GM23338 (cell line): ENCODE measurements around the gene CRISP1. TPM values are rescaled to one million over a fixed set of nuclear protein-coding genes. Genes with fewer than 3 reads are reported as not detected.
"Not testable (repeated sequence)": the region's sequence is repeated elsewhere in the genome, so short reads cannot be mapped to it uniquely, and the experiment has no call there.

Experiments
- ATAC-seq: fragments of 200-7000 bp; cut with Tn5 transposase; 3 replicates; pipeline ENCODE4 v1.9.1; 2020
- DNase-seq: peaks from one replicate; pipeline ENCODE4 v3.0.0-alpha.2; 2015; ENCODE audit warnings: low spot score
- H2AFZ ChIP-seq: fragments of 200-600 bp; sonication (generic); 2 replicates; pipeline ENCODE4 v1.8.0; 2016; ENCODE audit warnings: antibody characterized with exemption, mild to moderate bottlenecking, moderate library complexity
- H3F3A ChIP-seq: fragments of 200-600 bp; sonication (generic); replicated peaks from 2 replicates; pipeline ENCODE4 v1.8.0; 2017; ENCODE audit warnings: antibody characterized with exemption, mixed run types, low read depth
- H3K27ac ChIP-seq: fragments of 200-600 bp; sonication (generic); 2 replicates; pipeline ENCODE4 v1.6.1; 2016; ENCODE audit warnings: low read depth
- H3K27me3 ChIP-seq: fragments of 200-600 bp; sonication (generic); 2 replicates; pipeline ENCODE4 v1.8.0; 2016; ENCODE audit warnings: mild to moderate bottlenecking, mixed run types, moderate library complexity; ENCODE audit not compliant: insufficient read depth
- H3K36me3 ChIP-seq: fragments of 200-600 bp; sonication (generic); 2 replicates; pipeline ENCODE4 v1.8.0; 2016; ENCODE audit warnings: mild to moderate bottlenecking; ENCODE audit not compliant: insufficient read depth
- H3K4me1 ChIP-seq: fragments of 200-600 bp; sonication (generic); 2 replicates; pipeline ENCODE4 v1.8.0; 2016; ENCODE audit warnings: mild to moderate bottlenecking, moderate library complexity; ENCODE audit not compliant: insufficient read depth
- H3K4me2 ChIP-seq: fragments of 200-600 bp; sonication (generic); 2 replicates; pipeline ENCODE4 v1.7.1; 2017; ENCODE audit warnings: mixed run types
- H3K4me3 ChIP-seq: fragments of 200-600 bp; sonication (generic); 2 replicates; pipeline ENCODE4 v1.6.1; 2016; ENCODE audit warnings: mixed run types
- H3K79me2 ChIP-seq: fragments of 200-600 bp; sonication (generic); replicated peaks from 2 replicates; pipeline ENCODE4 v1.8.0; 2017; ENCODE audit warnings: mild to moderate bottlenecking; ENCODE audit not compliant: insufficient read depth
- H3K9me2 ChIP-seq: fragments of 200-600 bp; sonication (generic); 2 replicates; pipeline ENCODE4 v1.8.0; 2017; ENCODE audit not compliant: insufficient read depth
- H4K20me1 ChIP-seq: fragments of 200-600 bp; sonication (generic); replicated peaks from 2 replicates; pipeline ENCODE4 v1.8.0; 2017; ENCODE audit warnings: mild to moderate bottlenecking; ENCODE audit not compliant: insufficient read depth
- H3K27ac Mint-ChIP-seq: 2 replicates; pipeline ENCODE4 v1.8.0; 2020; ENCODE audit warnings: inconsistent platforms, mild to moderate bottlenecking, moderate library complexity, mixed read lengths
- H3K27me3 Mint-ChIP-seq: 3 replicates; pipeline ENCODE4 v1.8.0; 2022; ENCODE audit warnings: low read depth, mild to moderate bottlenecking, moderate library complexity, mixed read lengths, inconsistent platforms; ENCODE audit not compliant: insufficient read depth, poor library complexity
- H3K36me3 Mint-ChIP-seq: 3 replicates; pipeline ENCODE4 v1.8.0; 2021; ENCODE audit warnings: low read depth, mild to moderate bottlenecking, inconsistent platforms, moderate library complexity, mixed read lengths
- H3K4me1 Mint-ChIP-seq: 3 replicates; pipeline ENCODE4 v1.8.0; 2020; ENCODE audit warnings: mild to moderate bottlenecking, inconsistent platforms, mixed read lengths
- H3K4me3 Mint-ChIP-seq: 3 replicates; pipeline ENCODE4 v1.8.0; 2021; ENCODE audit warnings: moderate library complexity, mild to moderate bottlenecking, inconsistent platforms, mixed read lengths
- H3K9me3 Mint-ChIP-seq: 3 replicates; pipeline ENCODE4 v1.8.0; 2020; ENCODE audit warnings: moderate library complexity, mild to moderate bottlenecking, inconsistent platforms, mixed read lengths
- CREB1 ChIP-seq: fragments of 250-450 bp; sonication (Bioruptor Pico); IDR thresholded peaks from 2 replicates; pipeline ENCODE4 v1.5.0; 2020; ENCODE audit warnings: low read depth, mild to moderate bottlenecking, moderate library complexity
- EZH2phosphoT487 ChIP-seq: fragments of 200-600 bp; sonication (generic); IDR thresholded peaks from one replicate; pipeline ENCODE4 v1.8.1; 2018; ENCODE audit warnings: antibody characterized with exemption; ENCODE audit not compliant: unreplicated experiment
- JUNB ChIP-seq: IDR thresholded peaks from one replicate; pipeline ENCODE4 v1.6.1; 2016; ENCODE audit warnings: antibody characterized with exemption; ENCODE audit not compliant: unreplicated experiment
- STAT1 ChIP-seq: IDR thresholded peaks from one replicate; pipeline ENCODE4 v1.6.1; 2016; ENCODE audit warnings: antibody characterized with exemption; ENCODE audit not compliant: unreplicated experiment
- ZNF114 ChIP-seq: fragments of 250-450 bp; sonication (Bioruptor Pico); IDR thresholded peaks from 2 replicates; pipeline ENCODE4 v1.5.0; 2020; ENCODE audit warnings: mild to moderate bottlenecking, moderate library complexity
- ZNF331 ChIP-seq: fragments of 250-450 bp; sonication (Bioruptor Pico); IDR thresholded peaks from 2 replicates; pipeline ENCODE4 v1.5.0; 2020; ENCODE audit warnings: low read depth, mild to moderate bottlenecking, moderate library complexity
- ZNF462 ChIP-seq: fragments of 250-450 bp; sonication (Bioruptor Pico); IDR thresholded peaks from 2 replicates; pipeline ENCODE4 v1.5.0; 2020; ENCODE audit warnings: mild to moderate bottlenecking, moderate library complexity
- polyA plus RNA-seq: library from polyadenylated mRNA; unstranded; fragments of >200 nt; fragmentation: Nextera tagmentation; extraction: Ambion mirVana; gene quantifications from 2 replicates; pipeline ENCODE4 v1.2.1, GENCODE V29; 2016
- total RNA-seq: library from RNA; depleted of rRNA; stranded (reverse); fragments of >200 nt; shearing (Covaris generic); gene quantifications from 2 replicates; pipeline ENCODE4 v1.2.3, GENCODE V29; 2014
- TF ChIP-seq, protein P1 (sequence below): IDR thresholded peaks from one replicate; pipeline ENCODE4 v1.6.1; 2018; ENCODE audit warnings: antibody characterized with exemption; ENCODE audit not compliant: unreplicated experiment

CRISP1 gene
- total and polyA plus RNA-seq, 2 experiments from 2014 or later, result not detected

GRCh38 chr6:49796842-49797455, 69.4 kb downstream of the CRISP1 start:
- not testable (repeated sequence) for H3K36me3 ChIP-seq, H3K9me3 Mint-ChIP-seq, H3K27ac Mint-ChIP-seq, ATAC-seq, H3K4me1 ChIP-seq, H3K27me3 ChIP-seq, H3K36me3 Mint-ChIP-seq, H3F3A ChIP-seq, H3K4me2 ChIP-seq, DNase-seq, H3K79me2 ChIP-seq, H3K27me3 Mint-ChIP-seq, H3K9me2 ChIP-seq, H4K20me1 ChIP-seq, H3K4me1 Mint-ChIP-seq, H3K27ac ChIP-seq
- H3K4me3 ChIP-seq, result 0 out of 2 replicates have a peak overlapping the region, but pooled peaks have one; percentile 32
- H3K4me3 Mint-ChIP-seq, result peak overlapping the region; percentile 39; the same call in 1 of the 3 replicates
- H2AFZ ChIP-seq, result peak overlapping the region; percentile 43; the same call in 1 of the 2 replicates

GRCh38 chr6:49790341-49790740, 76.0 kb downstream of the CRISP1 start:
- no peaks in the 10 kb centered on the region for H3K36me3 ChIP-seq
- H3K4me1 Mint-ChIP-seq, result peaks cover 7% of the 10 kb centered on the region; the same call in 2 of the 3 replicates
- H3K27me3 ChIP-seq, result no peaks in the 10 kb centered on the region
- H3K4me1 ChIP-seq, result no peaks in the 10 kb centered on the region
- peaks cover 3% of the 10 kb centered on the region; the same call in 2 of the 3 replicates for H3K9me3 Mint-ChIP-seq
- H3K27ac Mint-ChIP-seq, result no peak overlapping the region
- TF ChIP-seq CREB1 (no peak), STAT1 (no peak), ZNF462 (CRISPR knock-in tag) (no peak), ZNF331 (no peak), JUNB (no peak), ZNF114 (no peak), EZH2phosphoT487 (no peak)
- TF ChIP-seq, protein P1, sequence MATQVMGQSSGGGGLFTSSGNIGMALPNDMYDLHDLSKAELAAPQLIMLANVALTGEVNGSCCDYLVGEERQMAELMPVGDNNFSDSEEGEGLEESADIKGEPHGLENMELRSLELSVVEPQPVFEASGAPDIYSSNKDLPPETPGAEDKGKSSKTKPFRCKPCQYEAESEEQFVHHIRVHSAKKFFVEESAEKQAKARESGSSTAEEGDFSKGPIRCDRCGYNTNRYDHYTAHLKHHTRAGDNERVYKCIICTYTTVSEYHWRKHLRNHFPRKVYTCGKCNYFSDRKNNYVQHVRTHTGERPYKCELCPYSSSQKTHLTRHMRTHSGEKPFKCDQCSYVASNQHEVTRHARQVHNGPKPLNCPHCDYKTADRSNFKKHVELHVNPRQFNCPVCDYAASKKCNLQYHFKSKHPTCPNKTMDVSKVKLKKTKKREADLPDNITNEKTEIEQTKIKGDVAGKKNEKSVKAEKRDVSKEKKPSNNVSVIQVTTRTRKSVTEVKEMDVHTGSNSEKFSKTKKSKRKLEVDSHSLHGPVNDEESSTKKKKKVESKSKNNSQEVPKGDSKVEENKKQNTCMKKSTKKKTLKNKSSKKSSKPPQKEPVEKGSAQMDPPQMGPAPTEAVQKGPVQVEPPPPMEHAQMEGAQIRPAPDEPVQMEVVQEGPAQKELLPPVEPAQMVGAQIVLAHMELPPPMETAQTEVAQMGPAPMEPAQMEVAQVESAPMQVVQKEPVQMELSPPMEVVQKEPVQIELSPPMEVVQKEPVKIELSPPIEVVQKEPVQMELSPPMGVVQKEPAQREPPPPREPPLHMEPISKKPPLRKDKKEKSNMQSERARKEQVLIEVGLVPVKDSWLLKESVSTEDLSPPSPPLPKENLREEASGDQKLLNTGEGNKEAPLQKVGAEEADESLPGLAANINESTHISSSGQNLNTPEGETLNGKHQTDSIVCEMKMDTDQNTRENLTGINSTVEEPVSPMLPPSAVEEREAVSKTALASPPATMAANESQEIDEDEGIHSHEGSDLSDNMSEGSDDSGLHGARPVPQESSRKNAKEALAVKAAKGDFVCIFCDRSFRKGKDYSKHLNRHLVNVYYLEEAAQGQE, result no peak
- no peaks in the 10 kb centered on the region for H4K20me1 ChIP-seq
- H3K36me3 Mint-ChIP-seq, result no peaks in the 10 kb centered on the region
- no peaks in the 10 kb centered on the region for H3K79me2 ChIP-seq
- H3K9me2 ChIP-seq, result peaks cover 15% of the 10 kb centered on the region
- no peak overlapping the region for H3K27ac ChIP-seq
- no peak overlapping the region for H3K4me2 ChIP-seq
- H2AFZ ChIP-seq, result no peak overlapping the region
- DNase-seq (no peak), ATAC-seq (no peak)
- H3K4me3 Mint-ChIP-seq, result no peak overlapping the region
- no peaks in the 10 kb centered on the region for H3K27me3 Mint-ChIP-seq
- H3F3A ChIP-seq, result no peaks in the 10 kb centered on the region
- H3K4me3 ChIP-seq, result no peak overlapping the region
